Stimulated activated CD8-positive, alpha-beta memory T cell treated with anti-CD3 and anti-CD28 coated beads, Interleukin-12 subunit alpha, Interleukin-12 subunit beta, amount 100 ng/mL, for 1 hour (primary cell): Measurements from ENCODE around the gene FOXO6.
"Not testable (repeated sequence)": the region's sequence is repeated elsewhere in the genome, so short reads cannot be mapped to it uniquely, and the experiment has no call there.

Experiments used
- DNase-seq: peaks from one replicate; pipeline ENCODE4 v3.0.0-alpha.2; 2020; ENCODE audit warnings: low read depth

The FOXO6 gene

DNA sequence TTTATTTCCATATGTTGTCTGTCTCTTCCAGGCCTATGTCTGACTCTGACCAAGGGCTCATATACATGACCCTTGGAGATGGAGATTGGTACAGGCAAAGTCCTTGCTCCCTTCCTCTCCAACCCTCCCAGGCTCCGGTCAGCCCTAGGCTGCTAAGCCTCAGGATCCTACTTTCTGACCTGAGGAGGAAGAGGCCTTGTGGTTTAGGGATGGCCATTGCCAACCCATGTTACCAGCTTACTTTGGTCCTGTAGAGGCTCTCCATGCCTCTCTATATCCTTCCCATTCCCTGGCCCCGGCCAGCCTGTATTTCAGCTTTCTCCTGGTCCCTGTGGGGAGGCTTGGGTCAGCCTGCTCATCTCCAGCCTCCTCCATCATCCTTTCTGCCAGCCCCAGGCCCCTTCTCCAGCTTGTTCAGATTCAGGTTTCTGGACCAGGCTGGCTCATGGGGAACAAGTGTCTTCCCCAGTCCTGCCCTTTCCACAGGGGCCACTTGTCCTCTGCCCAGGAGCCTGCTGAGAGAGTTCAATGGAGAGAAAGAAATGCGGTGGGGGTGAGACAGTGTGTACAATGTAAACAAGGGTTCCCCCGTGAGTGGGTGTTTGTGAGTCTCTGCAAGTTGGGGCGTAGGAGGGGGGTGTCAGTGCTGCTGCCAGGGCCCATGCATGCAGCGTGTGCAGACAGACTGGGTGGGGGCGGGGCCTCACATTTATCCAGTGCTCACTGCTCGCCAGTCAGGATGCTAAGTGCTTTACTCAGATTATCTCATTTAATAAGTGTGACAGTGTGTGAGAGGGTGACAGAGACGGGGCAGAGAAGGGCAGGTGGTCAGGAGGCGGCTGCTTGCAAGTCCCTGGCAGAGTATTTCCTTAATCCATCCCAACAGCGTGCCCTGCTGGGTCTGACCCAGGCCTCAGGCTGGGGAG, 31.3 kb upstream of the FOXO6 start:
- no peak for DNase-seq

DNA sequence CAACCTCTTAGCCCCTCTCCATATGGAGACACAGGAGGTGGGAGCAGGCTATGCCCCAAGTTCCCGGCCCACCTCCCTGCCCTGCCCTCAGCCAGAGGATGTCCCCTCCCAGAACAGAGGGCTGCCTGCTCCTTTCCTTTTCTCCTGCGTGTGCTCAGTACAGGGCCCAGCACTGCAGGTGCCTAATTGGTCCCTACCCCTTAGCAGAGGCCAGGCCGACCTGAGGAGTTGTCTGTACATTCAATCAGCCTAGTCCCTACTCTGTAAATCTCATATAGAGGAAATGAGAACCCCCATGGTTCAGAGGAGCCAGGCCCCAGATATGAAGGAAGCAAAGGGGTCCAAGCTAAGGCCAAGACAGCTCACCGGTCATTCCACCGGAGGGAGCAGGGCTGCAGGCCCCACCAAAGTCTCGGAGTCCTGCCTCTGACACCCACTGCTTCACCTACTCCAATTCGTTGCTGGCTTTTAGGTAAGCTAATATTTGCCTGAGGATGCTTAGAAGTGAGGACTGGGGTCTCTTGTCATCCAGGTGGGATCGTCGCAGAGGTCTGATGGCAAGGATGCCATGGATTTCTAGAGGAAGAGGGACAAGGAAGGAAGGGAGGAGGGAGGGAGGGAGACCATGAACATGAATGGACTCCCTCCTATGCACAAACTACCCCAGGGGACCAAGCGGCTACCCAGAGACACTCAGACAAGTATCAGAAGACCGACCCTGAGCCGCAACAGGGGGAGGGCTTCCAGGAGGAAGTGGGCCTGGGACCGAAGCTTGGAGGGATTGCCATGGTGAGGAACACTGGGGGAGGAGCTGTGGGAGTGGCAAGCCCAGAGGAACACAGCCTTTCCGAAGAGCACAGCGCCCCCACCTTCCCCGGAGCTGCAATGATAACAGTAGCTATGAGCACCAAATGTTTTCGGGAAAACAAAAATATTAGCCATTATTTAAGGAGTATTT, 30.4 kb upstream of the FOXO6 start:
- no peak for DNase-seq

DNA sequence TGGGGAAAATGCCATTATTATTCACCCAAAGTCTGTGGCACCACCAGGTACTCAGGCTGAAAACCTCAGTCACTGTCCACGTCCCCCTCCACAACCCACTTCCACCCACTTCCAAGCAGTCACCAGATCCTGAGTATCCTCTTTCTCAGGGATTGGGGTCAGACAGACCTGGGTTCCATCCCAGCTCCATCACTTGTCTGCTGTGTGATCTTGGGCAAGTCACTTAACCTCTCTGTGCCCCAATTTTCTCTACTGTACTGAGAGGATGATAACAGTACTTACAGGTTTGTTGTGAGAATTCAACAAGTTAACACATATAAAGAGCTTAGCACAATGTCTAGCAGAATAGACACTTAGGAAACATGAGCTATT, 29.7 kb upstream of the FOXO6 start:
- no peak for DNase-seq

DNA sequence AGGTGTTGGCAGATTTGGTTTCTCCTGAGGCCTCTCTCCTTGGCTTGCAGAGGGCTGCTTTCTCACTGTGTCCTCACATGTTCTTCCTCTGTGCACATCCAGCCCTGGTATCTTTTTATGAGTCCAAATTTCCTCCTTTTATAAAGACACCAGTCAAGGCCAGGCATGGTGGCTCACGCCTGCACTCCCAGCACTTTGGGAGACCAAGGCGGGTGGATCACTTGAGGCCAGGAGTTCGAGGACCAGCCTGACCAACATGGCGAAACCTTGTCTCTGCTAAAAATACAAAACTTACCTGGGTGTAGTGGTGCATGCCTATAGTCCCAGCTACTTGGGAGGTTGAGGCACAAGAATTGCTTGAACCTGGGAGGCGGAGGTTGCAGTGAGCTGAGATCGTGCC, 29.1 kb upstream of the FOXO6 start:
- DNase-seq: not testable (repeated sequence)

DNA sequence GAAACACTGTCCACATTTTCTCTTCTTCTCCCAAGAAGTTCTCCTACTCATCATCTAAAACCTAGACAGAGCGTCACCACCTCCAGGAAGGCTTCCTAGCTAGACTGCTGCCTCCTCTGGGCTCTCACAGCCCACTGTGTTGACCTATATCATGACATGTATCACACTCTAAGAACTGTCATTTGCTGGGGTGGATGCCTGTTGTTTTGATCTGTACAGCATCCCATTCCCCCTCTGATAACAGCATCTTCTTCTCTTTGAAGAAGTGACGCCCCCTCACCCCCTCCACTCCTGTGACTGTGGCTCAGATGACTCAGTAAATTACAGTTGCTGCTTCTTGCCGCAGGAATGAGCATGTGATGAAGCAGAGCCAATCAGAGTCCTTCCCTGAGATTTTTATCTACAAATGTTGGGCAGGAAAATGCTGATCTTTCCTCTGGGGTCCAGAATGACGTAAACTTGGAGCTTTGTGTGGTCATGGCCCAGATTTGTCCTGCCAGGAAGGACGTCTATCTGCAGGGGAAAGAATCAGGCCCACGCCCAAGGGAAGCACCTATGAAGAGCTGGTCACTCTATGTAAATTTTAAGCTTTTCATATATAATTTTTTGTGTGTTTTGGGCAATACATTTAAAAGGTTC, 28.0 kb upstream of the FOXO6 start:
- no peak for DNase-seq

DNA sequence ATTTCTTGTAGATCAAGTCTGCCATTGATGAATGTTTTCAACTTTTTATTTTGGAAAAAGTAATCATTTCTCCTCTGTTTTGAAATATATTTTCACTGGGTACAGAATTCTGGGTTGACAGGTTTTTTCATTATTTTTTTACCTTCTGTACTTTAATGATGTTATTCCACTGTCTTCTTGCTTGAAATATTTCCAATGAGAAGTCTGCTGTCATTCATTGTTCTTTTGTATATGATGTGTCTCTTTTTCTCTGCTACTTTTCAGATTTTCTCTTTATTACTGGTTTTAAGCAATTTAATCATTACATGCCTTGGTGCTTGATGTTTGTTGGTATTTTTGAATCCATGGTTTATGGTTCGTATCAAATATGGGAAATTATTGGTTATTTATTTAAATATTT, 22.4 kb upstream of the FOXO6 start:
- no peak for DNase-seq

DNA sequence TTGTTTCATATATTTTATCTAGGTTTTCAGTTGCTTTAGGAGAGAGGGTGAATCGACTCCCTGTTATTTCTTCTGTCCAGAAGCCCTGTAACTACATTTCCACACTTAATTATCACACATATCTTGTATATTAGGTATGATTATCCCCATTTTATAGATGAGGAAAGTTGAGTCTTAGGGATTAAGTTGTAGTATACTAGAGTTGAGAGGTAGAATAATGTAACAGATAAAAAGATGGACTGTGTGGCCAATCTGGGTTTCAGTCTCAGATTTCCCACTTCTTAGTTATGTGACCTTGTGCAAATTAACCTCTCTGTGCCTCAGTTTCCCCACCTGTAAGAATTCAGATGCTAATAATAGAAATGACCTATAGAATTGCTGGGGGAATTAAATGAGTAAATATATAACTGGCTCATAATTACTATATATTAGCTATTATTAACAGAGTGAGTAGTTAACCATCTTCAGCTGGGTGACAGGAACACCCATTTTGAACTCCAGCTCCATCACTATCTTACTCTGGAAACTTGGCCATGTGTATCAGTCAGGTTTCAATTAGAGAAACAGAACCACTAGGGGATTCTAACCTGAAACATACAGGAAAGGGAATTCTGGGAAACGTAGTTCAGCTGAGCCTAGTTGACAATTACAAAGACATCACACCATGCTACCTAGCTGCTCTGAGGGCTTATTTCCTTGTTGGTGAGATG, 20.4 kb upstream of the FOXO6 start:
- no peak for DNase-seq

DNA sequence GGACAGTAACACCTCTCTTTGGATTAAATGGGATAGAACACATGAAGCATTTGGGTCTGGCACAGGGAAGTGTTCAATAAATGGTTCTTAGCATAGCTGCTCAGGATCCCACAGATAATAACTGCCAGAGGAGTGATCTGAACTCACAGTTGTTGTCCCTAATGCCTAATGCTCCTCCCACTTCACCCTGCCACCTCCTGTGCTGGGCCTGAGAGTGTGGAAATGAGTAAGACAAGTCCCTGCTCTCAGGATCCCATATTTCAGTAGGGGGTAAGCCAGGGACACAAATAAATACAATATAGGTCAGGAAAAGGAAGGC, 19.9 kb upstream of the FOXO6 start:
- no peak for DNase-seq

DNA sequence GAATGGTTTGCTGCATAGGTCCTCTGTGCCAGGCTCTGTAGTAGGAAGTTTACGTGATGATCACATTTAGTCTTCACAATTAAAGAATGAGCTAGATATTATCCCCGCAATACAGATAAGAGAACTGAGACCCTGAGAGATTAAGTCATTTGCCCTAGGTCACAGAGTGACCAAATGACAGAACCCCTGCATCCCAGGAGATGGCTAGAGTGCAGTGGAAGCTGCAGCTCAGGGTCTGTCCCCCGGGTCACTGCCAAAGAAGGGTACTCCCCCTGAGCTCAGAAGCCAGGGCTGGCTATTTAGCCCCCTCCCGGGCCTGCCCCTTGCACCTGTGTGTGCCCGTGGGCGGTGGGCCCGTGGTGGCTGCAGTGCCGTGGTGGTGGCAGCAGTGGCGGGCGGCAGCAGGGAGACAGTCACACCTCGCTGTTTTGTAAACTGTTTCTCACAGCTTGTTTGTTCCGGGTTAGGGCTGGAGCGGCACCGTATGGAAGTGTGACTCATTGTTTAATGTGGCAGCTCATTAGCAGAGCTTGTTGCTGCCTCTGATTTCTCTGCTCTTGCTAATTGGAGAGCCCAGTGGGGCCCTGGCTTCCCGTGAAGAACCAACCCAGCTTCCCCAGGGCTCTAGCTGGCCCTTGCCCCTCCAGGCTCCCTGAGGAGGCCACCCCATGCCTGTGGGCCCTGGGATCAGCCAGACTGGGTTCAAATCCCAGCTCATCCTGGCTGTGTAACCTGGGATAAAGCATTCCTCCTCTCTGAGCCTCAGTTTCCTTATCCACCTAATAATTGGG, 19.3 kb upstream of the FOXO6 start:
- DNase-seq: no peak

DNA sequence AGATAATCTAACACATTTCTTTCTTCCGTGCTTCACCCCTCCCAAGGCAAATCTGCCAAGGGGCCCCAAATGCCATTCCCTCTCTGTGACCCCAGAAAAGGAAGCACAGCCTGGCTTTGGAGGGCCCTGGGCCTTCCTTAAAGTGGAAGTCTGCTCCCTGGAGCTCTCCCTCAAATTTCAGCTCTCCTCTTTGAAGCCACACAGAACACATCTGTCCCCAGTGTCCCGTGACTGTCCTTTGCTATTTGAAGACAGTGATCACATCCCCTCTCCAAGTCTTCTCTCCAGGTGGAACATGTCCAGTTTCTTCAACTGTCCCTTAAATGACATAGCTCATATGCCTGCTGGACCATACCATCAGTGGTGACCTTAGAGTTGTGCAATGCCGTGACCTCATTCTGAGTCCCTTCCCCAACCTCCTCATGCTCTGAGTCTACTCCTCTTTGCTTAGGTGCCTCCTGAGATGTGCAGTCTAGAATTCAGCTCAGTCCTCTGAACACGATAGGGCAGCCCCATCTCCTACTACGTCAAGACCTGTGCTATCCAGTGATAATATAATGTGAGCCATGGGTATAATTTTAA, 18.4 kb upstream of the FOXO6 start:
- DNase-seq: no peak

DNA sequence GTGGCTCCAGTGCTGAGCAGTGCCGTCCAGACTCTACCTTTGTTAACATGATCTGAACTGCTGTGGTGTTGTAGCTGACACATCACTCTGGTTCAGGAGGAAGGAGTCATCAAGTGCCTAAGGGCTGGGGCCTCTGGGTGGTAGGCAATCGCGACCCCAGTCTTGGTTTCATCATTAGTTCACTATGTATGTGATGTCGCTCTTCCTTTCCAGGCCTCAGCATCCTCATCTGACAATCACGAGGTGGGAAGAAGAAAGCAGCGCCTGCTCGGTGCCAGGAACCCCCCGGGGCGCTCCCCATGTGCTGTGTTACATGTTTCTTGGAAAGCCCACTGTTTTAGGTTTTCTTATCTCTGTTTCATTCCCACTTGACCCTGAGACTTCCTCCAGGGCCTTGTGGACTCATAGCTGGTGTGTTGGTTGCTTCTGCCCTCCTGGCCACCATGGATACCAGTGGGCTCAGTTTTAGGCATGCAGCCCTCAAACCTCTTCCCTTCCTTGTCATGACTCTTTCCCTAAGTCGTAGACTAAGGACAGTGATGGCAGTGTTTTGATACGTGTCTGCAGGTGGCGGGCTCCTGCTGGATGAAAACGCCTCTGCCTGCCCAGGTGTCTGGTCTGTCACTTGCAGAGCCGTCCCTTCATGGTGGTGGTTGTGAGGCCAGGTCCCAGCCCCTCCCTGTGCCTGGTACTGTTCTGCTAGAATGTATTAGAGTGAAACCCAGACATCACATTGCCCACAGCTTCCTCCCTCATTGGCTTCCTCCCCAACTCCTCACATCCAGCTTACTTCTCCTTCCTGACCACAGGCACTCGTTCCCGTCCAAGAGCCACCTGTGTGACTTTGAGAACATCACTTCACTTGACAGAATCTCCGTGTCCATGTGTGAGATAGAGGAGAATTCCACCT, 17.2 kb upstream of the FOXO6 start:
- no peak for DNase-seq

DNA sequence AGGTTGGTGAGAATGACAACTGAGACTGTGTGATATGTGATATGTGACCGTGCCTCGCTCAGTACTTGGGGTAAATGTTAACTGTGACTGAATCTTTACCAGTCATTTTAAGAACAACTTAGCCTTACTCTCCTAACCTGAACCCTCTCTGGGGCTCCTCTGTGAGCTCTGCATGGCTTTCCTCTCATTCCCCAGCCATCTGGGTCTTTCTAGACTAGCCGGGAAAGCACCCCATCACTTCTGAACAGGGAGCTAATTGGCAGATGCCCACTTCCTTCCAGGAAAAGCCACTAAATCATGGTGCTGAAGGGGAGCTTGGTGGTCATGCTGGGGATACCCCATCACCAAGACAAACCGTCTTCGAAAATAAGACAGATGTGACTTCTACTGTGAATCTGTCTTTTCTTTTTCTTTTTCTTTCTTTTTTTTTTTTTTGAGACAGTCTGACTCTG, 16.5 kb upstream of the FOXO6 start:
- no peak for DNase-seq

DNA sequence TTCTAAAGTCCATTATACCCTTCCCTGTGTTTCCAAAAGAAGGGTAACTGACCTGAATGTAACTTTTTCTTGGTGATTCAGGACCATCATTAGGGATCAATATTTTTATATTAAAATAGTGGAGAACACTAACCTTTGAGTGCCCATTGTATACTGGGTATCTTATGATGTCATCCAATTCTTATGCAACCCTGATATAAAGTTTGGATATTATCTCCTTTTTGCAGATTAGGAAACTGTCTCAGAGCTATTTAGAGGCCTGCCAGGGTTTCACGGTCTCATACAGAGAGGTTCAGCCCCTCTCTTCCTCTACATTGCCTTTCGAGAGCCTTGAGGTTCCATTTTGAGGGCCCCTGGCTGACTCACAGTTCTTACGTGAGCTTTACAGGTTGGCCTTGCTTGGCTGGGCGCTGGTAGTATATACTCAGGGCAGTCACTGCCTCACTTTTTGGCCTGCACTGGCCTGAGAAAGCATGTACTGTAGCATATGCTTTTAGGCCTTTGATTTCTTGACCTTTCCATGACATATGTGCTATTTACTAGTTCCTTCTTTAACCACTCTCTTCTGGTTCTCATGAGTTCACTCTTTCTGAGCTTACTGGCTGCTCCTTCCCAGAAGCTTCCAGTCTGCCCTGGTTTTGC, 15.7 kb upstream of the FOXO6 start:
- DNase-seq: no peak

DNA sequence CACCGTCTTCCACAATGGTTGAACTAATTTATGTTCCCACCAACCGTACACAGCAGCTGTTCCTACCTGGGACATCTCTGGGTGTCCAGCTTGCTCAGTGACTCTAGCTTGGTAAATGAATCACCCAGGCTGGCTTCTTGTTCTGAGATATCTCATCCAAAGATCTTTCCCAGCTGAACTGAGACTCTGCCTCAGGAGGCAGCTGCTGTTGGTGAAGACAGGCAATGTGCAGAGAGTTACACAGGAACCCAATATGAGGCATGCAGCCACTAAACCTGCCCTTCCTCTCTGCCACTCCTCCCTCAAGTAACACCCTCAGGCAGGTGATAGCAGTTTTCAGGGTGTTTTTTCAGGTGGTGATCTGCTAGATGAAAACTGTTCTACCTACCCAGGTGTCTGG, 14.0 kb upstream of the FOXO6 start:
- DNase-seq: no peak

DNA sequence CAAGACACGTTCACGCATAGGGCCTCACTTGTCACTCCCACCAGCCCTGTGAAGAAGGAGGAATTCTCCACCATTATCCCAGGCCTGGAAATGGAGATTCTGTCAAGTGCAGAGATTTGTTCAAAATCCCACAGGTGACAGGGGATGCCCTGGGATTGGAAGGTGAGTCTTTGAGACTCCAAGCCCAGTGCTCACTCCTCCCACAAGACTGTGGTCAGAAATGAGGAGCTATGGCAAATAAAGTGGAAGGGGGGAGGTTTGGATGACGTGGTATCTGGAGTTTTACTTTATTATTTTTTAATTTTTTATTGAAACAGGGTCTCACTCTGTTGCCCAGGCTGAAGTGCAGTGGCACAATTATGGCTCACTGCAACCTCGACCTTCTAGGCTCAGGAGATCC, 12.8 kb upstream of the FOXO6 start:
- DNase-seq: no peak

DNA sequence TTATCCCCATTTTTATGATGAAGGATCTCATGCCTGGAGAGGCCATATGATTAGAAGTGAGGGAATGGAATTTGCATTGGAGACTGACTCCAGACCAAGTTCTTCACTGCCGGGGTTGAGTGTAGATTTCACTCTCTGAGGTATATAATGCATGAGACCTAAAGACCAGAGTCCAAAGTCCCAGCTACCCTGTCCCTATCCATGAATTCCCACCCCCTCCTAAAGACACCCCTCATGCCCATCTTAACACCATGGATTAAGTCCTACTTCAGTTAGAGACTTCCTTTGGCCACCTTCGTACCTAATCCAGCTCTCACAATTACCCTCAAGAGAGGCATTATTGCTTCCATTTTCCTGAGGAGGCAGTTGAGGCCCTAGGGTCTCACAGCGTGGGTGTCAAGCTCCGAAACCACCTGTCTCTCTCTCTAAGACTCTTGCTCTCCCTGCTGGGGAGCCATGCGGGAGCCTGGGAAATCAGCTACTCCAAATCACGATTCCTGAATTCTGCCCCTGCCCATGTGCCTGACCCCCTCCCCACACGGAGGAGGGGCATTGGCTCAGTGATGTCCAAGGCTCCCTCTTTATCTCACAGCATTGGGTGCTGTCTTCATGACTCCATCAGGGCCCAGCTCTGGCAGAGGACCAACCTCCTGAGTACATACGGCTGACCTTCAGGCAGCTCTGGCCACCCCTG, 11.7 kb upstream of the FOXO6 start:
- DNase-seq: no peak

DNA sequence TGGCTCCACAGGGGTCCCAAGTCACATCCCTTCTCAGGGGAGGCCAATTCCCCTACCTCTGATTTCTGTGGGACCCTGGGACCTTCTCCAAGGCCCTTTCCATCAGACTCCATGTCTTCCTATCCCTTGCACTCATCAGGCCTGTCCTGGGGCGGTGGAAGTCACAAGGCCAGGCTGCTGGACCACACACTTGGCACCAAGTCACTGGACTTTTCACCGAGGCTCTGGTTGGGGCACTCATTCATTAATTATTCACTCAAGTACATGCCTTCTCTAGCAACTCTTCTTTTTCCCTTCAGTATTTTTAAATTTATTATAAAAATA, 11.2 kb upstream of the FOXO6 start:
- no peak for DNase-seq

DNA sequence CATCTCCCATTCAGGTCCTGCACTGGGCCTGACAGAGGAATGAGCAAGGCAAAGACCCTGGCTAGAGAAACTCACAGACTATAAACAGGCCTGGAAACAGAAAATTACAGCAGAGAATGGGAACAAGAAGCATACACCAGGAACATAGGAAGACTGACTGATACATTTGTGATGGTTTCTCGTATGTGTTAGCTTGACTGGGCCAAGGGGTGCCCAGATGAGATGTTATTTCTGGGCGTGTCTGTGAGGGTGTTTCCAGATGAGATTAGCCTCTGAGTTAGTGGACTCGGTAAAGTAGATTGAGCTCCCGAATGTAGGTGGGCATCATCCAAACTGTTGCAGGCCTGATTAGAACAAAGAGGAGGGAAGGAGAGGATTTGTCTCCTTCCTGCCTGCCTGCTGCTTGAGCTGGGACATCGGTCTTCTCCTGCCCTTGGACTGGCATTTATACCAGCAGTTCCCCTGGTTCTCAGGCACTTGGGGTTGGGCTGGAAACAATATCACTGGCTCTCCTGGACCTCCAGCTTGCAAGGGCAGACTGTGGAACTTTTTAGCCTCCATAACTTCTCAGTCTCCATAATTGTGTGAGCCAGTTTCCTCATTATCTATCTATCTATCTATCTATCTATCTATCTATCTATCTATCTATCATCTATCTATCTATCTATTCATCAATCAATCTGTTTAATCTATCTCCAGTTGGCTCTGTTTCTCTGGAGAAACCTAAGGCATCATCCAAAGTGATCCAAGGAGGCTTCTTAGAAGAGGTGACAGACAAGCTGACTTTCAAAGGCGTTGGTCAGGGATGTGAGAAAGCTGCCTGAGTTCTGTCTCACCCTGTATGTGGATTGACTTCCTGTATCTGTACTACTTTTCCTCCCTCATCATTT, 9.7 kb upstream of the FOXO6 start:
- no peak for DNase-seq
